Measurements from ENCODE around the gene B3GAT1. TPM values are rescaled to one million over a fixed set of nuclear protein-coding genes. Genes with fewer than 3 reads are reported as not detected.

B3GAT1 gene
- total RNA-seq, 1 experiment from 2014 or later = 3.7 TPM

DNA sequence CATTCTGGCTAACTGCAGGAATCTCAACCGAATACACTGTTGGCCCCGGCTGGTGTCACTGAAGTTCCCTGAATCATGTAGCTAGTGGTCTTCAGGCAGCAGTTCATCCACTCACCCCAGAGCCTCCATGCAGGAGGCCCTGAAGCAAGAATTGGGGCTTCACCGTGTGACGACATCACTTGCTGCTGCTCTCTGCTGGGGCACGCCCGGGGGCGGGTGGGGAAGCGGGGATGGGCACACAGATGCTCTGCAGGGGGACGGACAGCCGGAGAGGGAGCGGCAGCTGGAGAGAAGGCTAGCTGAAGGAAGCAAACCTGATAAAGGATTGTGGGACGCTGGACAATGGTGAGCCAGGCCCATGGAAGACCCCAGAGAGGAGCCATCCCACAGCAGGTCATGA, 17.0 kb downstream of the B3GAT1 start:
- Histone ChIP-seq H3K4me1 (ENCODE audit: insufficient read depth, low read length, poor library complexity, severe bottlenecking) (no peaks in the 10 kb centered on the region), H3K27ac (ENCODE audit: low read depth, low read length, poor library complexity, severe bottlenecking) (no peak overlapping the region), H3K36me3 (ENCODE audit: insufficient read depth, low read length, poor library complexity, severe bottlenecking) (no peaks in the 10 kb centered on the region), H3K27me3 (replicated peaks; ENCODE audit: insufficient read depth, low read depth, low read length, poor library complexity) (no peaks in the 10 kb centered on the region), H3K9me3 (ENCODE audit: low read depth, low read length, poor library complexity, severe bottlenecking) (no peaks in the 10 kb centered on the region), H3K4me3 (ENCODE audit: low read depth, low read length, poor library complexity, severe bottlenecking) (no peak overlapping the region)
- intact Hi-C loops (cut with micrococcal nuclease; ENCODE audit: unreplicated experiment) = no loop called here
- ChIA-PET POLR2A (ENCODE audit: low non-redundant PET) (no interaction called here), CTCF (no interaction called here)
- no TSS peak for BruUV-seq (replicated peaks)
- DNase-seq (ENCODE audit: low spot score) = no peak
- TF ChIP-seq, protein P1, sequence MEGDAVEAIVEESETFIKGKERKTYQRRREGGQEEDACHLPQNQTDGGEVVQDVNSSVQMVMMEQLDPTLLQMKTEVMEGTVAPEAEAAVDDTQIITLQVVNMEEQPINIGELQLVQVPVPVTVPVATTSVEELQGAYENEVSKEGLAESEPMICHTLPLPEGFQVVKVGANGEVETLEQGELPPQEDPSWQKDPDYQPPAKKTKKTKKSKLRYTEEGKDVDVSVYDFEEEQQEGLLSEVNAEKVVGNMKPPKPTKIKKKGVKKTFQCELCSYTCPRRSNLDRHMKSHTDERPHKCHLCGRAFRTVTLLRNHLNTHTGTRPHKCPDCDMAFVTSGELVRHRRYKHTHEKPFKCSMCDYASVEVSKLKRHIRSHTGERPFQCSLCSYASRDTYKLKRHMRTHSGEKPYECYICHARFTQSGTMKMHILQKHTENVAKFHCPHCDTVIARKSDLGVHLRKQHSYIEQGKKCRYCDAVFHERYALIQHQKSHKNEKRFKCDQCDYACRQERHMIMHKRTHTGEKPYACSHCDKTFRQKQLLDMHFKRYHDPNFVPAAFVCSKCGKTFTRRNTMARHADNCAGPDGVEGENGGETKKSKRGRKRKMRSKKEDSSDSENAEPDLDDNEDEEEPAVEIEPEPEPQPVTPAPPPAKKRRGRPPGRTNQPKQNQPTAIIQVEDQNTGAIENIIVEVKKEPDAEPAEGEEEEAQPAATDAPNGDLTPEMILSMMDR (conservative IDR thresholded peaks at IDR 0.05; ENCODE audit: low read depth, low read length) = no peak

DNA sequence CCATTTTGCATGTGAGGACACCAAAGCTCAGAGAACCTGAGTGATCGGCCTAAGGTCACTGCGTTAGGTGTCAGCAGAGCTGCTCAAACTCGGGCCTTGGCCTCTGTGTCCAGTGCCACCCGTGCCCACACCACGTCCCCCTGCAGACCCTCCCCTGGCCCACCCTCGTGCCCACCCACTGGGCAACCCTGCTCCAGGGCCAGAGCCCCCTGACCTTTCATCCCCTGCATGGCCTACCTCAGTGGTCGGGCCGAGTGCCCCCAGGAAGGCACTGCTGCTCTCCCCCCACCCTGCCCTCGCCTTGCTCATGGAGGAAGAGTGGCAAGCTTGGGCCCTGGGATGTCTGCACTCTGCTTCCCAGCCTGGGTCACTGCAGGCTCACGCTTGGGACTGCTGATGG, 17.7 kb downstream of the B3GAT1 start:
- no TSS peak for BruUV-seq (replicated peaks)
- H3K27me3 ChIP-seq (replicated peaks; ENCODE audit: insufficient read depth, low read depth, low read length, poor library complexity) = no peaks in the 10 kb centered on the region
- POLR2A ChIA-PET (ENCODE audit: low non-redundant PET) = no interaction called here
- H3K9me3 ChIP-seq (ENCODE audit: low read depth, low read length, poor library complexity, severe bottlenecking) = no peaks in the 10 kb centered on the region
- H3K27ac ChIP-seq (ENCODE audit: low read depth, low read length, poor library complexity, severe bottlenecking) = no peak overlapping the region
- CTCF ChIA-PET = no interaction called here
- no peak overlapping the region for H3K4me3 ChIP-seq (ENCODE audit: low read depth, low read length, poor library complexity, severe bottlenecking)
- TF ChIP-seq, protein P1 (conservative IDR thresholded peaks at IDR 0.05; ENCODE audit: low read depth, low read length) = no peak
- no peak for TF ChIP-seq EZH2 (IDR thresholded peaks at IDR 0.05; ENCODE audit: borderline replicate concordance, low read depth, low read length, poor library complexity, severe bottlenecking)
- H3K36me3 ChIP-seq (ENCODE audit: insufficient read depth, low read length, poor library complexity, severe bottlenecking) = no peaks in the 10 kb centered on the region
- H3K4me1 ChIP-seq (ENCODE audit: insufficient read depth, low read length, poor library complexity, severe bottlenecking) = no peaks in the 10 kb centered on the region
- intact Hi-C loops (cut with micrococcal nuclease; ENCODE audit: unreplicated experiment) = no loop called here
- DNase-seq (ENCODE audit: low spot score) = no peak

DNA sequence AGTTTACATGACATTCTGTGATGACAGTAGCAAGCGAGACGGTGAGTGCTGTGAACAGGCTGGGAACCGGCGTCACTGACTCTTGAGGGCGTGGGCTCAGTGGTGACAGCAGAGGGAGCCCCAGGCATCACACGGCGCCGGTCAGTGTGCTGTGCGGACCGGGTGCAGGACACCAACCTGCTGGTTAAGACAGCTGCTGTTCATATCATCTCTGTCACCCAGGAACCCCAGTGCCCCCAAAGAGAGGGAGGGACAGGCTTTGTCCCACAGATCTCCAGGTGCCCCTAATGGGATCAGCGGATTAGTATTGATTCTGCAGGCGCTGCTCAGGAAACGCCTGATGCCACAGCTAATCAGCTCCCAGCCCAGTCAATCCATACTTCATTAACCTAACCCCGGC, 18.4 kb downstream of the B3GAT1 start:
- DNase-seq (ENCODE audit: low spot score) = no peak
- H3K9me3 ChIP-seq (ENCODE audit: low read depth, low read length, poor library complexity, severe bottlenecking) = no peaks in the 10 kb centered on the region

More for the DNA sequence above, 18.4 kb downstream of the B3GAT1 start:
- Histone ChIP-seq H3K36me3 (ENCODE audit: insufficient read depth, low read length, poor library complexity, severe bottlenecking) (no peaks in the 10 kb centered on the region), H3K4me3 (ENCODE audit: low read depth, low read length, poor library complexity, severe bottlenecking) (no peak overlapping the region), H3K27me3 (replicated peaks; ENCODE audit: insufficient read depth, low read depth, low read length, poor library complexity) (no peaks in the 10 kb centered on the region), H3K27ac (ENCODE audit: low read depth, low read length, poor library complexity, severe bottlenecking) (no peak overlapping the region), H3K4me1 (ENCODE audit: insufficient read depth, low read length, poor library complexity, severe bottlenecking) (no peaks in the 10 kb centered on the region)
- intact Hi-C loops (cut with micrococcal nuclease; ENCODE audit: unreplicated experiment) = no loop called here
- ChIA-PET POLR2A (ENCODE audit: low non-redundant PET) (no interaction called here), CTCF (no interaction called here)
- BruUV-seq (replicated peaks) = no TSS peak
- TF ChIP-seq, protein P1 (conservative IDR thresholded peaks at IDR 0.05; ENCODE audit: low read depth, low read length) = peak; percentile 45
- TF ChIP-seq EZH2 (IDR thresholded peaks at IDR 0.05; ENCODE audit: borderline replicate concordance, low read depth, low read length, poor library complexity, severe bottlenecking) = no peak

All from A673 (cell line).